ENCODE results near the gene NDE1. TPM values are rescaled to one million over a fixed set of nuclear protein-coding genes. Genes with fewer than 3 reads are reported as not detected.

NDE1 gene
- total and polyA plus RNA-seq, 2 of the 8 experiments (the other 6 are each of a cell fraction or from before 2014, with no cell fraction given) = 13.3 to 41.3 TPM

GRCh38 chr16:15676506-15676905 lies 26.5 kb downstream of the NDE1 start (continued):
- TF ChIP-seq SP1 (IDR thresholded peaks at IDR 0.05; ENCODE audit: low read depth, low read length) (no peak), RFX5 (IDR thresholded peaks at IDR 0.05; ENCODE audit: borderline replicate concordance, low read depth, low read length) (no peak), RAD21 (IDR thresholded peaks at IDR 0.05 in 1 of 2, conservative IDR thresholded peaks at IDR 0.05 in 1 of 2; ENCODE audit: low read depth in 2 of 2, low read length in 2 of 2) (no peak), ASH2L (IDR thresholded peaks at IDR 0.05; ENCODE audit: low read length) (no peak), BCL11A (IDR thresholded peaks at IDR 0.05; ENCODE audit: low read depth in 2 of 2, low read length in 2 of 2) (no peak), E2F6 (IDR thresholded peaks at IDR 0.05) (no peak)

All from H1 (cell line).